GM19328 (cell line): ENCODE measurements around the gene KLF17.
"Not testable (repeated sequence)": the region's sequence is repeated elsewhere in the genome, so short reads cannot be mapped to it uniquely, and the experiment has no call there.

Experiments
- ATAC-seq: cut with Tn5 transposase; IDR thresholded peaks from one replicate; pipeline ENCODE4 v1.9.1; 2021; ENCODE audit warnings: mild to moderate bottlenecking, moderate library complexity; ENCODE audit not compliant: unreplicated experiment

KLF17 gene

GRCh38 chr1:44108241-44108640 is 10.4 kb upstream of the KLF17 start:
- ATAC-seq: no peak

GRCh38 chr1:44108971-44109370 is 9.7 kb upstream of the KLF17 start:
- no peak for ATAC-seq

GRCh38 chr1:44110916-44111315 is 7.7 kb upstream of the KLF17 start:
- no peak for ATAC-seq

- no peak for ATAC-seq
Measured at GRCh38 chr1:44111861-44112260, 6.8 kb upstream of the KLF17 start.

- ATAC-seq: no peak
Measured at GRCh38 chr1:44112486-44112885, 6.1 kb upstream of the KLF17 start.

GRCh38 chr1:44113095-44113609 is 5.5 kb upstream of the KLF17 start:
- ATAC-seq: no peak

GRCh38 chr1:44114098-44114497 is 4.5 kb upstream of the KLF17 start:
- no peak for ATAC-seq

GRCh38 chr1:44117272-44117671 is 1.3 kb upstream of the KLF17 start:
- not testable (repeated sequence) for ATAC-seq

- no peak for ATAC-seq
Measured at GRCh38 chr1:44119525-44119924, 904 bp downstream of the KLF17 start.

- no peak for ATAC-seq
Measured at GRCh38 chr1:44120398-44120949, 1.9 kb downstream of the KLF17 start.

- no peak for ATAC-seq
Measured at GRCh38 chr1:44129616-44130500, 11.2 kb downstream of the KLF17 start.

GRCh38 chr1:44131411-44131810 is 12.8 kb downstream of the KLF17 start:
- no peak for ATAC-seq

- no peak for ATAC-seq
Measured at GRCh38 chr1:44134071-44134920, 15.7 kb downstream of the KLF17 start.

GRCh38 chr1:44135886-44136285 is 17.3 kb downstream of the KLF17 start:
- no peak for ATAC-seq

GRCh38 chr1:44138239-44138638 is 19.6 kb downstream of the KLF17 start:
- ATAC-seq: no peak

GRCh38 chr1:44139565-44139964 is 20.9 kb downstream of the KLF17 start:
- ATAC-seq: not testable (repeated sequence)

GRCh38 chr1:44141531-44141930 is 22.9 kb downstream of the KLF17 start, which contains the start of gene KLF18:
Gene KLF18 (minus strand): TSS chr1:44141631. CDS start chr1:44141631, 0 bp downstream.
- no peak for ATAC-seq

GRCh38 chr1:44144962-44145756 is 26.5 kb downstream of the KLF17 start:
- ATAC-seq: no peak

GRCh38 chr1:44146536-44147361 is 28.1 kb downstream of the KLF17 start:
- no peak for ATAC-seq

- no peak for ATAC-seq
Measured at GRCh38 chr1:44147582-44147981, 29.0 kb downstream of the KLF17 start.
